Kasumi-1 (cell line): ENCODE measurements around the gene CLEC3B.
"Not testable (repeated sequence)": the region's sequence is repeated elsewhere in the genome, so short reads cannot be mapped to it uniquely, and the experiment has no call there.

Source experiments
- DNase-seq, 2 experiments: peaks; one replicate each; lab custom pipeline; 2025; lab: John Stamatoyannopoulos, UW

CLEC3B gene

DNA sequence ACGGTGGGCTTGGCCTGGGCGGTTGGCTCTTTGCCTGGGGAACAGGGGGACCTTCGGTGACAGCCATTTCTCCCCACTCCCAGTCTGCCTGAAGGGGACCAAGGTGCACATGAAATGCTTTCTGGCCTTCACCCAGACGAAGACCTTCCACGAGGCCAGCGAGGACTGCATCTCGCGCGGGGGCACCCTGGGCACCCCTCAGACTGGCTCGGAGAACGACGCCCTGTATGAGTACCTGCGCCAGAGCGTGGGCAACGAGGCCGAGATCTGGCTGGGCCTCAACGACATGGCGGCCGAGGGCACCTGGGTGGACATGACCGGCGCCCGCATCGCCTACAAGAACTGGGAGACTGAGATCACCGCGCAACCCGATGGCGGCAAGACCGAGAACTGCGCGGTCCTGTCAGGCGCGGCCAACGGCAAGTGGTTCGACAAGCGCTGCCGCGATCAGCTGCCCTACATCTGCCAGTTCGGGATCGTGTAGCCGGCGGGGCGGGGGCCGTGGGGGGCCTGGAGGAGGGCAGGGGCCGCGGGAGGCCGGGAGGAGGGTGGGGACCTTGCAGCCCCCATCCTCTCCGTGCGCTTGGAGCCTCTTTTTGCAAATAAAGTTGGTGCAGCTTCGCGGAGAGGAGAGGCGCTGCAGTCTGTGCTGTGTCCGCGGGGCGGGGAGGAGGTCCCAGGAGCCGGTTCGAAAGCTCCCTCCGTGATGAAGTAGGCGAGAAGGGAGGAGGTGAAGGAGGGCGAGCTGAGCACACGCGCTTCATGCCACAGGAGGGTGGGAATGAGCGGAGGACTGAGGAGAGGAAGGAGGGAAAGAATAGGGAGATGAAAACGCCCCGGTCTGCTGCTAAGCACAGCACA, 9.6 kb downstream of the CLEC3B start:
- DNase-seq: peak in 1 of 2 experiments; percentile 7

DNA sequence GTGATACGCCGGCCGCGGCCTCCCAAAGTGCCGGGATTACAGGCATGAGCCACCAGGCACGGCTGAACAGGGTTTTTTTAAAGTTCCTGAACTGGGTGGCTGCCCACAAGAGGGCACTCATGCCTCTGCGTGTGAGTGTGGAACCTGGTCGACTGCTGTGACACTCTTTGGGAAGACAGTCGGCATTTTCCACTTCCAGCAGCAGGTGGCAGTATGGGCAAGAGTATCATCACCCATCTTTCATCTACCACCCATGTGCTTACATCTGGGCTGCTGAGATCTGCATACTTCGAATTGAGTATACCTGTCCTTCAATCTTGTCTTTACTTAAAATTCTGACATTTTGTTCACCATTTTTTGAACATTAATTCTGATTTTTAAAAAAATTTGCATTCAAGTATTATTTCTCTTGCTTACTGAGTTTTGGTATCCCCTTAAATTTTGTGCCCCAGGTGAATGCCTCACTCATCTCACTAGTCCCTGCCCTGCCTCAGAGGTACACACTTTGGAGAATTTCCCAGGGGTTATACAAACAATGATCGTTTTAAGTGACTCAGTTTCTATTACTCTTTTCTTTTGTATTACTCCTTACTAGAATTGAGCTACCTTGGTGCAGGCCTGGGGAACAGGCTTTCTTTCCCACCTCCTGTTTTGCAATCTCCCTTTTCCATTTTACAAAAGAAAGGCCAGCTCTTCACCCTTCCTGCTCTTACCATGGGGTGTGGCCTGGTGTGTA, 11.8 kb downstream of the CLEC3B start:
- DNase-seq: peak; percentile 96

DNA sequence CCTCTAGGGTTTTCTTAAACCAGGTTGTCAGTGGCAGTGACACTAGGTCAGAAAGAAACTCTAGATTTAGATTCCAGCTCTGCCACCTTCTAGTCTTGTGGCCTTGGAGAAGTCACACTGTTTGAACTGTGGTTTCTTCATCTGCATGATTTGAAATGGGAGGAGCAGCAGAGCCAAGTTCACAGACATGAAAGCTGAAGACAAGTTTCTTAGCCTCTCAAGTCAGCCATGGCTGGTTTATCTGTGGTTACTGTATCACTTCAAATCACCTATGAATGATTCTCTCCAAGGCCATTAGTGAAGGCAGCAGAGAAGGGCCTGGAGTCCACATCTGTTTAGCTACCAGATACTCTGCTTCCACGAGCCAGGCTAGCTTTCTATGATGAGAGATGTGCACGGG, 15.6 kb downstream of the CLEC3B start:
- no peak for DNase-seq

DNA sequence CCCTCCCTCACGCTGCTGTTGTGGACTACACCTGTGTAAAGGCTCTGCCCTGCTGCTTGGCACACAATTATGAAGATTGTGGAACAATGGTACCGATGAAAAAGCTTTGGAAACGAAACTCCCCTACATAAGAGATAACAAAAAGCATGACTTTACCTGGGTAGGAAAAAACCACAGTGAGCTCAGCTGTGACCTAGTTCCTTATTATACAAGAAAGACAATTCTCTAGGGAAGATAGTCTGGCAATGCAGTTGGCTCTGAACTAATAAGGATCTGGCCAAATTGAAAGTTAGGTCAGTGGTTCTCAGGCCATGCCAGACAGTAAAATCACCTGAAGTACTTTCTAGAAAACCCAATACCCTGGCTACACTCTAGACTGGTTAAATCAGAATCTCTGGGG, 16.1 kb downstream of the CLEC3B start:
- DNase-seq: no peak

DNA sequence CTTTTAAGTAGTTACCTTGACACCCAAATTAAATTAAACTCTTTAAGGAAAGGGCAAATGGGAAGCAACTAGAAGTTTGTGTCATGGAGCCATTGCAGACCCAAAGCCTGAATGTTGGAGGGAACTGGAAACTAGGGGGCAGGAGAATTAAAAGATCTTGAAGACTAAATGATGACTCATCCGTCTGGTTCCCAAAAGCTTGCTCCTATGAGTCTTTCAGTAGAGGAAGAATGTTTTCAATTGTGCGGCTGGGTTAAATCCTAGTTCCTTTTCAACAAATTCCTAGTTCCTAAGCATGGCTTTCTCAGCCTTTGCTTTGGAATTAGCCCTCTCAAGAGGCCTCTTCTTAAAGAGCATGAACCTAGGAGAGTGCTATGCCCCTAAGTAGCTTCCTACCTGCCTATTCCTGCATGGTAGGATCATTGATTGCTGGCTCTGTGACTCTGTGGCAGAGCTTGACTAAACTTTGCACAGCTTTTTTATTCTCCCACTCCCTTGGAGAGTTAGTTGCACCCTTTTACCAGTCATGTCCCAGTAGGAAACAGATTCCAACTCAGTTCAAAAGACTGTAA, 17.7 kb downstream of the CLEC3B start:
- DNase-seq: peak; percentile 11 to 36

DNA sequence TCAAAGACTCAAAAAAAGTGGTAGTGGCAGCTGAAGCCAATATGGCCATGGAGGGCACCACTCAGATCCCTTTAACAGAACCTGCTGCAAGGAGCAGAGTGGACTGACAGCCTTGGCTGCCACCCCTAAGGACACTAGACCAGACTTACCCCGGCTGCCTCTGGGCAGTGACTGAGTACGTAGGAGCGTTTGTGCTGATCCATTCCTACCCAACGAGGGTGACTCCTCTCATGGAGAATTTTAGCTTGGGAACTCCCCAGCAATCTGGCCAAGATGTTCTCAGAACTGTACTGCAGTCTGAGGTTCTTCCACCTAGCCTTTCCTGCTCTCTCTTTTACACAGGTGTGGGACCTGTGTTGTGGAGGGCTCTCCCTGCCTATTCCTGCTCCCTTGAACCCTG, 22.1 kb downstream of the CLEC3B start:
- no peak for DNase-seq

DNA sequence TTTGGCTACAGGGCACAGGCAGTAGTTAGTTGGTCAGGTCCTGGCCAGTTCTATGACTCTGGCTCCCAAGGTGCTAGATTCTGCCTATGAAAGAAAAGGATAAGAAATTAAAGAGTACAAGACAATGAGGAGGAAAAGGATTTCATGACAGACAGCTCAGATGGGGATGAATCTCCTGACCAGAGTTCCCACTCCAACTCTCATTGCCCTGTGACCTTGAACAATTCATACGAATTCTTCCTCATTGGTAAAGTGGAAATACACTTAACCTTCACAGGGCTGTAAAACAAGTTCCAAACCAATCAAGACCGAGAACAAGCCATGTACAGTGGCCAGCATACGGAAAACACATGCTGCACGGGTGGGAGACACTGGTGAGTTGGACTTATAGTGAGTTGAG, 23.7 kb downstream of the CLEC3B start:
- DNase-seq: no peak

DNA sequence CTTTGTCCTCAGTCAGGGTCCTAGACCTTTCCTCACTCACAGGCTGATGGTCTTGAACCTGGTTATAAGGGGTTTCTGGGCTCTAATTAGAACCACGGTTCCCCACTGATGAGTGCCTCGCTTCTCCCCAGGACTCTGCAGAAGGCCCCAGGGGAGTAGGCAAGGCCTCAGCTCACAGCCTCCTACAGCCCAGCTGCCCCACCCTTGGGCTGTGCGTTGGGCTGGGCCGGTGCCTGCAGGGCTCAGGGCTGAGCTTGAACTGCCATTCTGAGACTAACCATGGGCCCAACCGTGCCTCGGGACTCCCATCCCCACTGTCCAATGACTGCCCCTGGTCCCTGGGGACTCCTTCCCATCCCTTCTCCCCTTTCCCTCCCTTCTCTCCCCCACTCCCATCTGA, 25.6 kb downstream of the CLEC3B start:
- DNase-seq: no peak

DNA sequence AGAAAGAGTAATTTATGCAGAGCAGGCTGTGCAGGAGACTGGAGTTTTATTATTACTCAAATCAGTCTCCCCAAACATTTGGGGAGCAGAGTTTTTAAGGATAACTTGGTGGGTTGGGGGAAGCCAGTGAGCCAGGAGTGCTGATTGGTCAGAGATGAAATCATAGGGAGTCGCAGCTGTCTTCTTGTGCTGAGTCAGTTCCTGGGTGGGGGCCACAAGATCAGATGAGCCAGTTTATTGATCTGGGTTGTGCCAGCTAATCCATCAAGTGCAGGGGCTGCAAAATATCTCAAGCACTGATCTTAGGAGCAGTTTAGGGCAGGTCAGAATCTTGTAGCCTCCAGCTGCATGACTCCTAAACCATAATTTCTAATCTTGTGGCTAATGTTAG, 27.7 kb downstream of the CLEC3B start:
- DNase-seq: not testable (repeated sequence)

DNA sequence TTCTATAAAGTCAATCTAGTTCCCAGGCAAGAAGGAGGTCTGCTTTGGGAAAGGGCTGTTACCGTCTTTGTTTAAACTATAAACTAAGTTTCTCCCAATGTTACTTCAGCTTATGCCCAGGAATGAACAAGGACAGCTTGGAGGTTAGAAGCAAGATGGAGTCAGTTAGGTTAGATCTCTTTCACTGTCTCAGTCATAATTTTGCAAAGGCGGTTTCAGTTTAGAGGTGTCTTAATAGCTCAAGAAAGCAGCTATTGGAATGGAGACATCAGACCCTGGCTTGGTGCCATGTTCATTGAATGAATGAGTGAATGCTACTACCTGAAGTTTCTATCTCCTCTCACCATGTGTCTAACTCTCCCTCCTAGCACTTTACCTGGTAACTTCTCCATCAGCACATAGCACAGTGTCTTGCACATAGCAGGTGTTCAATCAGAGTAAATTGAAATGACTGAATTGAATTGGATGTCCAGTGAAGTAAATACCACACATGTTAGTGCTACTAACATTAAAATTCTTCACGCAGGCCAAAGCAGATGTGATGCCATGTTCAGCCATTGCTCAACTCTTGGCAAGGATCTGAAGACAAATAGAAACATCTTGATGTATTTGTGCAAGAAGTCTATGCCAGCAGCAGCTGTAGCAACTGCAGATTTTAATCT, 28.2 kb downstream of the CLEC3B start:
- DNase-seq: no peak

DNA sequence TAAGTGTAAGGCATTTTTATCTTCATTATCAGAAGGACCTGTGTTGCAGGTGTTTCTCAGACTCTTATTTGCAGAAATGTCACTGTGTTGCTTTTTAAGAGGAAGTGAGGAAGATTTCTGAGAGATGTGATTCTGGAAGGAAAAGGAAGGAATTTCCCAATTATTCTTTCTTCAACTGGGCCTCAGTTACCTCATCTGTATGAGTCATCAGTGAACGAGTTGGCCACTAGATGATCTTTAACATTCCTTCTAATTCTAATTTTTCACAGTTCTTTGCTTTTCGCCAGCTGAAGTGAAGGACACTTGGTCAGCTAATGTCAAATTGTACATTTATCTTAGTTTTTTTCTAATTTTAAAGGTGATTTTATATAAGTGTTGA, 28.9 kb downstream of the CLEC3B start:
- DNase-seq: no peak

DNA sequence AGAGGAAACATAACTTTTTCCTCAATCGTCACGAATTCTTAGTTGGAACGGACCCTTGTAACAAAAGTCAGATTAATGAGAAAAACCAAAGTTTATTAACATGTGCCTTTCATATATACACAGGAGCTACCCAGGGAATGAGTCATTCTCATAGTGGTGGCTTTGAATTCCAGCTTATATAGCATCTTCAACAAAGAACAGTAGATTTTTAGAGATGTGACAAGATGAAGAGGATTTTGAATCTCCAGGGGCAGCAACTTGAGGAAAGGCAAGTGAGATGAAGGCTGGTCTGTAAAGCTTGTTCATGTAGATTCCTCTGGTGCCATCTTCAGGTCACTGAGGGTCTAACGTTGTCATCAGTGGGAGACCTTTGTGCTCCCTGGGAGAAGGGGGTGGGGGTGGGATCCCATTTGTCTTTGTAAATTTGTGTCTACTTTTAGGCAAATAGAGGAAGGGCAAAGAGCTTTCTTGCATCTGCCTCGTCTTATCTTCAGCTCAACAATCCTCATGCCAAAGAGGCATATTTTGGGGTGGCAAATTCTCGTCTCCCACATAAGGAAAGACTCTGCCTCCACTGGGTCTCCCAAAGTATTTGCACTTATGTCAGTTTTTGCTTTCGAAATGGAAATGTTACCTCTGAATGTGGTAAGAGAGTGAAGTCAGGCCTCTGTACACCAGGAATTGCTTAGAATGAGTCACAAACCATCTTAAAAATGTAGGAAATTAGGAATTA, 29.5 kb downstream of the CLEC3B start:
- peak; percentile 46 to 52 for DNase-seq

DNA sequence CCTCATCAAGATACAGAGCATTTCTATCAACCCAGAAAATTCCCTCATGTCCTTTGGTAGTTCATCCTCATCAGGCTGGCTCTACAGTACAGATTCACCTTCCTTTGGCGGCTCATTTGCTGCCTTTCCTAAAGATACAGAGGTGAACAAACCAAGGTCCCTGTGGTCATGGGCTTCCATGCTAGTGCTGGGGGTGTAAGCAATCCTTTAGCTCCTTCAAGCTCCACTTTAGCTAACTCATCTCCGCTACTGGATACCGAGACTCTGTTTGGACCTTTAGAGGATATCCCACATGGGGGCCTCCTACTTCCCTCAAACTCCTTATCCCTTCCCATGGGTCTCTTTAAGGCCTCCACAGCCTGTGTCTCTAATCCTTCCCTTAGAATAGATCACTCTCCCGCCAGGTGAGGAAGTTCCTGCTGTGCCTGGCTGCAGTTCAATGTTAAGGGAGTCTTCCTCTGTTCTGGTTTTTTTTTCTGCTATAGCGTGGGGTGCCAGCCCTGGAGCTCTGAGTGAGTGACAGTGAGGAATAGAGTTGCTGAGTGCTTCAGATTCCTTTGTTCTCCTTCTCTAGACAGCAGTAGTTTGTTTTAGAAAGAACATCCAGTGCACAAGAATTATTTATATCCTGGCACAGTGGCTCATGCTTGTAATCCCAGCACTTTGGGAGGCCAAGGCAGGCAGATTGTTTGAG, 30.7 kb downstream of the CLEC3B start:
- no peak for DNase-seq

DNA sequence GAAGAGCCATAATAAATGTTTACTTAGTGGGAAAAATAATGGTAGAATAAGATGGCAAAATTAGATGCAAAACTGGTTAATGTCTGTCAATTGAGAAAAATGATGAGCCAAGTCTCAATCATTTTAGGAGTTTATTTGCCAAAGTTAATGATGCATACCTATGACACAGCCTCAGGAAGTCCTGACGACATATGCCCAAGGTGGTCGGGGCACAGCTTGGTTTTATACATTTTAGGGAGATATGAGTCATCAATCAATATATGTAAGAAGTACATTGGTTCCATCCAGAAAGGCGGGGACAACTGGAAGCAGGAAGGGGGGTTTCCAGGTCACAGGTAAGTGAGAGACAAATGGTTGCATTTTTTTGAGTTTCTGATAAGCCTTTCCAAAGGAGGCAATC, 31.5 kb downstream of the CLEC3B start:
- DNase-seq: no peak

DNA sequence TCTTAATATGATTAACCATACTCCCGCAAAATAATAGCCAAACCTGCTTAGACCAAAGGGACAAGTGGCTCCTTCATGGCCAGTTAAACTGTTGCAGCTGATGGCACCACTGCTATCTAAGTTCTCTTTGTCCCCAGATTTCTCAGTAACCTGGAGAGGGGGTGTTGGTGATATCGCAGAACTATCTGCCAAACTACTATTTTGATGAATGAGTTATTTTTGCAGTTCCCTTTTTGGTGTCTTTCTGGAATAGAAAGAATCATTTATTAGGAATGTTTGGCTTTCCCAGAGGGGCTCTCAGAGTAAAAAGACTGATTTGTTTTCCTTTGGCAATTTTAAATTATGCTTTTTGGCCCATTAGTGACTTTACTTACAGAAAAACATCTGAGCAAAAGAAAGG, 33.0 kb downstream of the CLEC3B start:
- no peak for DNase-seq

DNA sequence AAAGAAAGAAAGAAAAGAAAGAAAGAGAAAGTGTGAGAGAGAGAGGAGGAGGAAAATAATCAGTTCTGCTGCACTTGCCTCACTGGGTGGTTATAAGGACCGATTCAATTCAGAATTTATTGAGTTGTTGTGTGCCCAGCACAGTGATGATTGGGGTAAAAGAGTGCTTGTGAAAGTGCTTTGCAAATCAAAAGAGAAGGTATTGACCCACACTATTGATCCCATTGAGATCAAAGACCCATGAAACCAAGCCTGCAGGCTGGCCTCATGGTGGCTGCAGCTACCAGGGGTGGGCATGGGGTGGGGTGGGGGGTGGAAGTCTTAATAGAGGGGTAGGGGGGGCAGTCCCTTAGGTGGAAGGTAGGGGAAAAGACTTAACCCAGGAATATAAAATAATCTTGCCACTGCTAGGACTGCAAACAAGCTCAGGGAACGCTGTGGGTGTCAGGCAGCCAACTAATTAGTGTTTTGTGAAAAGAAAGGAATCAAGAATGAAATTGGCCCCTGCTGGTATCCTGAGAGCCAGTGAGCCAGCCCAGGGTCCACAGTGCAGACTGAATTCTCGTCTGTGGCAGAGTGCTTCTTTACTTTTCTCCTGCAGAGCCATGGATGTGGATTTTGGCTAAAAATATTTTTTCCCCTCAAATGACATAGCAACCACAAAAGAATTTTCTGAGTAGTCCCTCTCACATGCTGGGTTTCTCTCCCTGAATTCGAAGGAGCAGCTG, 34.2 kb downstream of the CLEC3B start:
- DNase-seq: no peak

DNA sequence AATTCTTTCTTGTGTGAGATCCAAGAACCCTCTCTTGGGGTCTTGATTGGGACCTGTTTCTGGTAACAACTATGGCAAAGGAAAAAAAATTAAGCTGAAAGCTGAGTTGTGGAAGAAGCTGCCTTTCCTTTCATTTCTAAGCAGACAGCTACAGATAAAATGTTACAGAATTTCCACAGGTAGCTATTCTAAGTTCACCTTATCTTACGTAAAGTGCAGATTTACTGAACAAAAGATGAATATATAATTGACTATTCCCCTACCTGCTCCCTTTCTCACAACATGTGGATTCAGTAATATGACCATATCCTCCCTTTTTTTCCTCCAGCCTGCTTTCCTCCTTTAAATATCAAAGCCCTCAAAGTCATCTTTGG, 36.6 kb downstream of the CLEC3B start:
- DNase-seq: no peak

DNA sequence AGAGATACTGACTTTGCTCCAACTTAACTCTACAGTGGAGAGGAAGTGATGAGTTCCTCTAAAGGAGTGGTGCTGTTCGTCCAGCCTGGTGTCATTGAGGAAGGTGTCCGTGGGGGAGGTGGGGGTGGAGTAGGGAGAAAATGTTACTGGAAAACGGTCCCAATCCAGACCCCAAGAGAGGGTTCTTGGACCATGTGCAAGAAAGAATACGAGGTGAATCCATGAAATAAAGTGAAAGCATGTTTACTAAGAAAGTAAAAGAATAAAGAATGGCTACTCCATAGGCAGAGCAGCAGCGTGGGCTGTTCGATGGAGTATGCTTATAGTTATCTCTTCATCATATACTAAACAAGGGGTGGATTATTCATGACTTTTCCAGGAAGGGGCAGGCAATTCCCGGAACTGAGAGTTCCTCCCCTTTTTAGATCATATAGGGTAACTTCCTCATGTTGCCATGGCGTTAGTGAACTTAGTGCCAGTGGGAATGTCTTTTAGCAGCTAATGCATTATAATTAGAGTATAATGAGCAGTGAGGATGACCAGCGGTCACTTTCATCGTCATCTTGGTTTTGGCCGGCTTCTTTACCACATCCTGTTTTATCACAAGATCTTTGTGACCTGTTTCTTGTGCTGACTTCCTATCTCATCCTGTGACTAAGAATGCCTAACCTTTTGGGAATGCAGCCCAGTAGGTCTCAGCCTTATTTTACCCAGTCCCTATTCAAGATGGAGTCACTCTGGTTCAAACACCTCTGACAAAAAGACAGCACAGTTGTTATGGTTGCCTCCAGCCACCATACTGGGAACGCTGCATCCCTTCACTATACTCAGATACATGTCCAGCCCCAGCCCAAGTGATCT, 38.6 kb downstream of the CLEC3B start:
- DNase-seq: peak; percentile 27 to 38

DNA sequence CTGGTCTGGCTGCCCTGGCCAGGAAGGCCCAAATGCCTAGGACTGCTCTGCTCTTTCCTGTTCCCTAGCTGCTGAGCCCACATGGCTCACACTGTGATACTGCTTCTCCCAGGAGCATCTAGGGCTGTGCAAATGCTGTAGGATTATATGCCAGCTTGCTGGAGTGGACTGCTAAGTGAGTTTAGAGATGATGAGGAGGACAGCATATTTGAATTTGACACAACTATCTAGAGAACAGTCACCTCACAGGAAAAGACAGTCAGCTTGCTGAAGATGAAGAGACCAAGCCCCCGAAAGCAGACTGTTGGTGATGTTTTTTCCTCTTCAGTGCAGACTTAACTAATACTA, 39.2 kb downstream of the CLEC3B start:
- DNase-seq: no peak
